Endothelial cell of umbilical vein (primary cell): Measurements from ENCODE around the gene NOTCH1. TPM values are rescaled to one million over a fixed set of nuclear protein-coding genes. Genes with fewer than 3 reads are reported as not detected.

Source experiments
- BruUV-seq: library from RNA; stranded (reverse); fragments of 400-500 nt; replicated peaks from 2 replicates; lab custom pipeline; 2021; lab: Mats Ljungman, UMichigan
- CTCF ChIA-PET: fragments of 300-600, 350-600 bp; sonication (Branson Sonifier 250); formaldehyde crosslinking; loops from one replicate; lab custom pipeline; 2021; ENCODE audit warnings: antibody characterized with exemption, inconsistent platforms; lab: Charles Lee
- POLR2A ChIA-PET: fragments of 300-600, 350-600 bp; sonication (Branson Sonifier 250); formaldehyde crosslinking; loops from one replicate; lab custom pipeline; 2021; ENCODE audit warnings: antibody characterized with exemption, inconsistent platforms; lab: Charles Lee
- DNase-seq: peaks from one replicate; pipeline ENCODE4 v3.0.0-alpha.2; 2011; ENCODE audit warnings: low read depth, low spot score
- FAIRE-seq: peaks from 2 replicates; lab custom pipeline; 2011; peaks lifted over from hg19 to GRCh38; lab: Jason Lieb, UNC
- H2AFZ ChIP-seq: 2 replicates; pipeline ENCODE4 v1.6.0; 2012; ENCODE audit warnings: low read depth, low read length, control low read depth, inconsistent platforms
- H3K27ac ChIP-seq: 2 replicates; pipeline ENCODE4 v1.5.1; 2011; ENCODE audit warnings: low read depth, mild to moderate bottlenecking, control low read depth, low read length, moderate library complexity; ENCODE audit not compliant: insufficient read depth
- H3K27me3 ChIP-seq, 2 experiments: 2 replicates each; pipeline versions ENCODE4 v1.6.0 to v1.6.1; 2011; ENCODE audit warnings: low read length in 2 of 2, mixed read lengths in 1 of 2; ENCODE audit not compliant: control insufficient read depth in 2 of 2, insufficient read depth in 2 of 2
- H3K36me3 ChIP-seq, 2 experiments: 2 replicates in 1 of 2; 3 replicates in 1 of 2; pipeline ENCODE4 v1.5.1; 2011; ENCODE audit warnings: low read length in 2 of 2, mild to moderate bottlenecking in 1 of 2, moderate library complexity in 1 of 2; ENCODE audit not compliant: control insufficient read depth in 2 of 2, insufficient read depth in 2 of 2; ENCODE audit errors: extremely low read depth in 1 of 2
- H3K4me1 ChIP-seq: 3 replicates; pipeline ENCODE4 v1.5.1; 2011; ENCODE audit warnings: mild to moderate bottlenecking, low read length; ENCODE audit not compliant: control insufficient read depth, insufficient read depth; ENCODE audit errors: extremely low read depth
- H3K4me2 ChIP-seq: 2 replicates; pipeline ENCODE4 v1.6.1; 2011; ENCODE audit warnings: low read length, control low read depth, mixed read lengths; ENCODE audit not compliant: insufficient read depth
- H3K4me3 ChIP-seq, 3 experiments: fragments of 200-600 bp in 1 of 3; sonication (generic), shearing (Covaris generic) in 1 of 3; replicated peaks in 1 of 3; 2 replicates each; pipeline ENCODE4 v1.5.1; 2011 to 2016; ENCODE audit warnings: control low read depth in 3 of 3, low read length in 3 of 3, mild to moderate bottlenecking in 2 of 3, inconsistent platforms in 1 of 3, low read depth in 1 of 3, moderate library complexity in 1 of 3; ENCODE audit not compliant: insufficient read depth in 1 of 3
- H3K79me2 ChIP-seq: 2 replicates; pipeline ENCODE4 v1.6.0; 2012; ENCODE audit warnings: low read length, inconsistent platforms; ENCODE audit not compliant: control insufficient read depth, insufficient read depth
- H3K9ac ChIP-seq: replicated peaks from 2 replicates; pipeline ENCODE3; 2011; ENCODE audit warnings: low read length, control low read depth; ENCODE audit not compliant: insufficient read depth; ENCODE audit errors: extremely low read depth
- H3K9me1 ChIP-seq: replicated peaks from 3 replicates; pipeline ENCODE4 v1.6.0; 2011; ENCODE audit warnings: mild to moderate bottlenecking, low read length; ENCODE audit not compliant: control insufficient read depth, insufficient read depth; ENCODE audit errors: extremely low read depth
- H3K9me3 ChIP-seq: replicated peaks from 2 replicates; pipeline ENCODE4 v1.5.1; 2012; ENCODE audit warnings: low read length, inconsistent platforms; ENCODE audit not compliant: control insufficient read depth, insufficient read depth
- H4K20me1 ChIP-seq: replicated peaks from 2 replicates; pipeline ENCODE3; 2011; ENCODE audit warnings: mild to moderate bottlenecking, low read length; ENCODE audit not compliant: control insufficient read depth, insufficient read depth; ENCODE audit errors: extremely low read depth
- EZH2 ChIP-seq: IDR thresholded peaks from 2 replicates; pipeline ENCODE4 v1.6.1; 2012; ENCODE audit warnings: borderline replicate concordance, low read depth, mild to moderate bottlenecking, moderate library complexity, low read length, inconsistent platforms; ENCODE audit not compliant: severe bottlenecking
- FOS ChIP-seq: IDR thresholded peaks from 2 replicates; pipeline ENCODE4 v1.6.1; 2011; ENCODE audit warnings: mild to moderate bottlenecking, low read length, moderate library complexity, borderline replicate concordance; ENCODE audit not compliant: insufficient read depth
- GATA2 ChIP-seq: IDR thresholded peaks from 2 replicates; pipeline ENCODE4 v1.7.0; 2011; ENCODE audit warnings: low read depth, mild to moderate bottlenecking, moderate library complexity, mixed read lengths, low read length; ENCODE audit not compliant: insufficient read length, insufficient read depth
- JUN ChIP-seq: IDR thresholded peaks from 2 replicates; pipeline ENCODE4 v1.6.1; 2011; ENCODE audit warnings: borderline replicate concordance, low read depth; ENCODE audit not compliant: insufficient read length, insufficient read depth
- MYC ChIP-seq: IDR thresholded peaks from one replicate; pipeline ENCODE4 v1.6.1; 2011; ENCODE audit warnings: mild to moderate bottlenecking, low read depth, low read length
- POLR2A ChIP-seq: IDR thresholded peaks from 2 replicates; pipeline ENCODE4 v1.6.1; 2012; ENCODE audit warnings: low read depth, mild to moderate bottlenecking, control low read depth, low read length
- POLR2AphosphoS5 ChIP-seq: IDR thresholded peaks from 2 replicates; pipeline ENCODE4 v1.6.1; 2012; ENCODE audit warnings: low read depth, mild to moderate bottlenecking, control low read depth, low read length, moderate library complexity; ENCODE audit not compliant: insufficient read depth
- dilution Hi-C: fragments of 300-500 bp; cut with MboI; formaldehyde crosslinking; loops from one replicate; pipeline ENCODE4 v1.15.0; 2019; ENCODE audit warnings: low sequenced_read_pairs; ENCODE audit not compliant: extremely low pct_ligation_motif_present
- intact Hi-C: fragments of 100-400 bp; cut with micrococcal nuclease; formaldehyde crosslinking; loops from one replicate; pipeline ENCODE4 v1.10.0; 2022
- polyA plus RNA-seq, 4 experiments: library from polyadenylated mRNA; depleted of rRNA in 3 of 4; stranded (reverse) in 3 of 4; unstranded in 1 of 4; fragments of >200 nt; gene quantifications; 2 replicates each; pipeline versions ENCODE4 v1.2.1 to v1.2.3, GENCODE V29; 2011 to 2012; ENCODE audit warnings: missing spikeins in 1 of 4
- total RNA-seq: library from RNA; stranded (reverse); gene quantifications from 2 replicates; pipeline ENCODE4 v1.2.3, GENCODE V29; 2021
- TF ChIP-seq, protein P1 (sequence below): IDR thresholded peaks from 2 replicates; pipeline ENCODE4 v1.6.1; 2011; ENCODE audit not compliant: insufficient read depth, insufficient read length
- TF ChIP-seq, protein P2 (sequence below), 2 donors: IDR thresholded peaks; 1 replicate in 1 of 2; 2 replicates in 1 of 2; pipeline ENCODE4 v1.5.1; 2011; ENCODE audit warnings: low read length in 2 of 2, mild to moderate bottlenecking in 2 of 2, moderate library complexity in 2 of 2, control low read depth in 1 of 2, inconsistent platforms in 1 of 2, low read depth in 1 of 2; ENCODE audit not compliant: insufficient read depth in 1 of 2; ENCODE audit errors: extremely low read depth in 1 of 2

The NOTCH1 gene
- total and polyA plus RNA-seq, 2 donors (not counting 3 experiments of a cell fraction or from before 2014, with no cell fraction given) = 31.7 to 153 TPM

DNA sequence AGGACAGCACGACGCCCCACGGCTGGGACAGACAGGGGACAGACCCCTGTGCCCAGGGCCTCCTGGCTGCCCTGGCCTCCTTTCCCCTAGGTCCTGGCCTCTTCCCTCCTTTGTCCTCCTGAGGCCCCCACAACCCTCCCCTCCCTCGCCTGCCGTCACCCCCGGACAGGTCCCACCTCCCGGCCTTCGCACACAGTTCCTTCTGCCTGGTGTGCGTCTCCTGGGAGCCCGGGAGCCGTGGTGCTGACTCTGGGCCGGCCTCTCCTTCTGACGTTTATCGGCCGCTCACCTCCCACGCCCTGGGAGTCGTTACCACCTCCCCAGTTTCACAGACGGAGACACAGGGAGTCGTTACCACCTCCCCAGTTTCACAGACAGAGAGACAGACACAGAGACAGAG is 25.1 kb upstream of the NOTCH1 start:
- no peaks in the 10 kb centered on the region for H3K9me3 ChIP-seq
- H4K20me1 ChIP-seq = no peaks in the 10 kb centered on the region
- DNase-seq (no peak), FAIRE-seq (no peak)
- TF ChIP-seq EZH2 (no peak), MYC (no peak)
- BruUV-seq = no TSS peak
- no peaks in the 10 kb centered on the region for H3K27me3 ChIP-seq
- peaks cover 10% of the 10 kb centered on the region for H3K4me1 ChIP-seq
- H2AFZ ChIP-seq = no peak overlapping the region
- no peak overlapping the region for H3K4me2 ChIP-seq
- dilution Hi-C loops (no loop called here), intact Hi-C loops (no loop called here)
- H3K4me3 ChIP-seq = no peak overlapping the region
- H3K36me3 ChIP-seq = no peaks in the 10 kb centered on the region
- POLR2A ChIA-PET = no interaction called here
- no peak overlapping the region for H3K9ac ChIP-seq
- H3K9me1 ChIP-seq = no peaks in the 10 kb centered on the region
- no peaks in the 10 kb centered on the region for H3K79me2 ChIP-seq
- CTCF ChIA-PET = interaction anchor here (1.2 to 1.8 kb wide), 2 partner anchors 47 to 54 kb away, joined by 3 to 5 read pairs; no protein-coding TSS in a partner anchor
- H3K27ac ChIP-seq = no peak overlapping the region

DNA sequence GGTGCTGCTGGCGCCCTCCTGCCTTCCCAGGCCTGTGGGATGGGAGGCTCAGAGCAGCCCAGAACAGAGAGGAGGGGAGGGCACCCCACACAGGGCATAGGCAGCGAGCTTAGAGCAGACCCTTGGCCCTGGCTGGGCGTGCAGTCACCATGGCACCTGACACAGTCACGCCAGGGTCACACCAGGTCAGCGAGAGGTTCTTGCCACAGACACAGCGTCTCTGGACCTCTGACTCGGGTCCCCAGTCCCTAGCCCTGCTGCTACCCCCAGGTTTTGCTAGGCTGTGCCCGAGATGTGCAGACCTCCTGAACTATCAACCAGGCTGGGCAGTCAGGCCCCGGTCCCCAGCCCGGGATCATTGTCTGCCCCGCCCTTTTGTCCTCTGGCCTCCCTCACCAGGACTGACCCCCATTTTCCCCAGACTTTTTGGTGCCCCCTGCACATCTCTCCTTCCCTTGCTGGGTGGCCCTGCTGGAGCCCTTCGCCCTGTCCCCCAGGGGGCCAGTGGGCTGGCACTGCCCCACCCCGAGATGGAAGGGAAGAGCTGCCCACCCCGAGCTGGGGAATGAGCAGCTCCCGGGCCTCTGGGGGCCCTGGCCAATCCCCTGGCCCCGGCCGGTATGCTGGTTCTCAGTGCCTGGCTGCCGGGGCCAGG is 24.5 kb upstream of the NOTCH1 start:
- no peak overlapping the region for H3K9ac ChIP-seq
- ChIA-PET POLR2A (no interaction called here), CTCF (interaction anchor here (1.8 kb wide), 1 partner anchor 55 kb away, joined by 5 read pairs; no protein-coding TSS in a partner anchor)
- DNase-seq (no peak), FAIRE-seq (no peak)
- H3K9me3 ChIP-seq = no peaks in the 10 kb centered on the region
- H3K9me1 ChIP-seq = no peaks in the 10 kb centered on the region
- no peaks in the 10 kb centered on the region for H4K20me1 ChIP-seq
- H3K27ac ChIP-seq = no peak overlapping the region
- TF ChIP-seq GATA2 = no peak
- TF ChIP-seq, protein P1, sequence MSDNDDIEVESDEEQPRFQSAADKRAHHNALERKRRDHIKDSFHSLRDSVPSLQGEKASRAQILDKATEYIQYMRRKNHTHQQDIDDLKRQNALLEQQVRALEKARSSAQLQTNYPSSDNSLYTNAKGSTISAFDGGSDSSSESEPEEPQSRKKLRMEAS = no peak
- TF ChIP-seq FOS = no peak
- TF ChIP-seq MYC = no peak
- no peak for TF ChIP-seq POLR2AphosphoS5
- no peak for TF ChIP-seq EZH2
- no peak for TF ChIP-seq JUN
- TF ChIP-seq, protein P2, sequence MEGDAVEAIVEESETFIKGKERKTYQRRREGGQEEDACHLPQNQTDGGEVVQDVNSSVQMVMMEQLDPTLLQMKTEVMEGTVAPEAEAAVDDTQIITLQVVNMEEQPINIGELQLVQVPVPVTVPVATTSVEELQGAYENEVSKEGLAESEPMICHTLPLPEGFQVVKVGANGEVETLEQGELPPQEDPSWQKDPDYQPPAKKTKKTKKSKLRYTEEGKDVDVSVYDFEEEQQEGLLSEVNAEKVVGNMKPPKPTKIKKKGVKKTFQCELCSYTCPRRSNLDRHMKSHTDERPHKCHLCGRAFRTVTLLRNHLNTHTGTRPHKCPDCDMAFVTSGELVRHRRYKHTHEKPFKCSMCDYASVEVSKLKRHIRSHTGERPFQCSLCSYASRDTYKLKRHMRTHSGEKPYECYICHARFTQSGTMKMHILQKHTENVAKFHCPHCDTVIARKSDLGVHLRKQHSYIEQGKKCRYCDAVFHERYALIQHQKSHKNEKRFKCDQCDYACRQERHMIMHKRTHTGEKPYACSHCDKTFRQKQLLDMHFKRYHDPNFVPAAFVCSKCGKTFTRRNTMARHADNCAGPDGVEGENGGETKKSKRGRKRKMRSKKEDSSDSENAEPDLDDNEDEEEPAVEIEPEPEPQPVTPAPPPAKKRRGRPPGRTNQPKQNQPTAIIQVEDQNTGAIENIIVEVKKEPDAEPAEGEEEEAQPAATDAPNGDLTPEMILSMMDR (IDR thresholded peaks at IDR 0.05; ENCODE audit: extremely low read depth in 1 of 2, insufficient read depth in 1 of 2, low read depth in 1 of 2, low read length in 2 of 2) = no peak
- TF ChIP-seq POLR2A = no peak
- intact Hi-C loops = no loop called here
- no TSS peak for BruUV-seq
- H3K4me1 ChIP-seq = peaks cover 10% of the 10 kb centered on the region
- no peak overlapping the region for H3K4me3 ChIP-seq
- H3K4me2 ChIP-seq = no peak overlapping the region
- H2AFZ ChIP-seq = no peak overlapping the region
- H3K79me2 ChIP-seq = no peaks in the 10 kb centered on the region
- no peaks in the 10 kb centered on the region for H3K36me3 ChIP-seq
- H3K27me3 ChIP-seq = no peaks in the 10 kb centered on the region
- dilution Hi-C loops = no loop called here
